ENCODE results near the gene ZMYND15.

The ZMYND15 gene

GRCh38 chr17:4743216-4743615, 3.6 kb downstream of the ZMYND15 start:
- no peak for DNase-seq (ENCODE audit: low read depth)

DNA sequence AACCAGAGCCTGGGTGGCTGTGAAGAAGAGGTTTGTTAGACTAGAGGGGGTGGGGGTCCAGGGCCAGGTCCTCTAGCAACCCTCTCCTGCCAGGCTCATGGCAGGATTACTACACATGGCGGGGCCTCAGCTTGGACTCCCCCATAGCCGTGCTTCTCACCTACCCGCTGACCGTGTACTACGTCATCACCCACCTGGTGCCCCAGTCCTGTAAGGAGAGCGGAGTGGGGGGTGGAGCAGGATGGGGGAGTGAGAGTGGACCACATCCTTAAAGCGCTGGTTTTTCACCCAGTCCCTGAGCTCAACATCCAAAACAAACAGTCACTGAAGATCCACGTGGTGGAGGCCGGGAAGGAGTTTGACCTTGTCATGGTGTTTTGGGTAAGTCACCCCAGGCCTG, 4.3 kb downstream of the ZMYND15 start:
- DNase-seq (ENCODE audit: low read depth) = no peak

DNA sequence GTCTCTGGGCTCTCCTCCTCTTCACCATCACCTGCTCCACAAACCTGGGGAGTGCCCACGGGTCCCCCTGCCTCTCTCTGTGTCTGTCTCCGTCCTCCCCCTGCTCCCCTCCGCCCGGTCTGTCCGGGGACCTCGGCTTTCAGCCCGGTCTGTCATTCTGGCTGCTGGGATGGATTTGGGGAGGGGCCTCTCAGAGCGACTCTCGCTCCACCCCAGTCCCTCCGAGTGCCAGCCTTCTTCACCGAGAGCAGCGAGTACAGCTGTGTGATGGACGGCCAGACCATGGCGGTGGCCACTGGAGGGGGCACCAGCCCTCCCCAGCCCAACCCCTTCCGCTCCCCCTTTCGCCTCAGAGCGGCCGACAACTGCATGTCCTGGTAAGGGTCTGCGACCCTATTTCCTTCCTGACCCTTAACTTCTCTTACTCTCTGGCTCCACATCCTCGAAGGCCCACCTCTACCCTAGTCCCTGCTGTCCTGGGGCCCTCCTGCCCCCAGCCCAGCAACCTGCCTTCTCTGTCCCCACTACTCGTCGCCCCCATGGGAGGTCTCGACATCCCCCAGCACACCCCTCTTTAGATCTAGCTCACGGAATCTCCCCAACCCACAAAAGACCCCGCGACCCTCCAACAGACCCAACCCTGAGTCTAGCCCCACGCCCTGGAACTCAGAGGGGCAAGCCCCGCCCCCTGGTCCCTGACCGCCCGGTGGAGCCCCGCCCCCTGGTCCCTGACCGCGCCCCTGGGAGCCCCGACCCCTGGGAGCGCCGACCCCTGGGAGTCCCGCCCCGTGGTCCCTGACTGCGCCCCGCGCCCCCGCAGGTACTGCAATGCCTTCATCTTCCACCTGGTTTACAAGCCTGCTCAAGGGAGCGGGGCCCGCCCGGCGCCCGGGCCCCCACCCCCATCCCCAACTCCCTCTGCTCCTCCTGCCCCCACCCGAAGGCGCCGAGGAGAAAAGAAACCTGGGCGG, 5.7 kb downstream of the ZMYND15 start:
- DNase-seq (ENCODE audit: low read depth) = no peak

- no peak for DNase-seq (ENCODE audit: low read depth)
Measured at GRCh38 chr17:4747847-4748246, 8.2 kb downstream of the ZMYND15 start.

GRCh38 chr17:4748686-4749085, 9.1 kb downstream of the ZMYND15 start:
- DNase-seq (ENCODE audit: low read depth) = no peak

DNA sequence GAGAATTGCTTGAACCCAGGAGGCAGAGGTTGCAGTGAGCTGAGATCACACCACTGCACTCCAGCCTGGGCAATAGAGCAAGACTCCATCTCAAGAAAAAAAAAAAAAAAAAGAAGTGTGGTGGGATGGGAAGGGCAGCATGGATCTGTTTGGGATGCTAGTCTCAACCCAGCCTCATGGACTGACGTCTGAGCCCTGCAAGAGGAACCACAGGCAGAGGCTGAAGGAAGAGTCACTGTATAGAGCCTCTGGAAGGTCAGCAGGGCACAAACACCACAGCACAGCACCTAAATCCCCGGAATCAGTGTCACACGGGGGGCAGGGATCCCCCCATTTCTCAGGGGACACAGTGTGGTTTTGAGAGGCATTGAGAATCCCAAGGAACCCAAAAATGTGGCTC, 11.0 kb downstream of the ZMYND15 start:
- DNase-seq (ENCODE audit: low read depth) = no peak

DNA sequence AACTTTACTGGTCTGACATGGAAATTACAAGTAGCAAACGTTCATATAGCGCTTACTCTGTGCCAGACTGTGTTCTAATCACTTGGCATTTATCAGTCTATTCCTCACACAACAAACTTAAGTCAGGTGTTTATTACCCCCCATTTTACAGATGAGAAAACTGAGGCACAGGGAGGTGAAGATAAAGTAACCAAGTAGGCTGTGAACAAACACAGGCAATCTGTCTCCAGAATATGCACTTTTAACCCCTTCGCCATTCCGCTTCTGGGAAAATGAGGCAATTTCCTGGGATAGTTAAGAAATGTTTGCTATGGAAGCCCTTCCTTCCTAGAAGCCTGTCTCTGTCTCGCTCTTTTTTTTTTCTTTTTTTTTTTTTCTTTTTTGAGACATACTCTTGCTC, 12.3 kb downstream of the ZMYND15 start:
- no peak for DNase-seq (ENCODE audit: low read depth)

GRCh38 chr17:4753392-4753791, 13.8 kb downstream of the ZMYND15 start:
- no peak for DNase-seq (ENCODE audit: low read depth)

DNA sequence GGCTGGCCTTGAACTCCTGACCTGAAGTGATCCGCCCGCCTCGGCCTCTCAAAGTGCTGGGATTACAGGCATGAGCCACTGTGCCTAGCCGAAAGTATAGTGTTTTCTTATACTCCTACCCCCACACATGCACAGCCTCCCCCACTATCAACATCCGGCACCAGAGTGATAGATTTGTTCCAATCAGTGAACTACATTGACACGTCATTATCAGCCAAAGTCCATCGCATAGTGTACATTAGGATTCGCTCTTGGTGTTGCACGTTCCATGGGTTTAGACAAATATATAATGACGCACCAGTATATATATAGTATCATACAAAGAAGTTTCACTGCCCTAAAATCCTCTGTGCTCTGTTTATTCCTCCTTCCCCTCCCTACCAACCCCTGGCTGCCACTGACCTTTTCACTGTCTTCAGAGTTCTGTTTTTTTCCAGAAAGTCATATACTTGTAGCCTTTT, 20.2 kb downstream of the ZMYND15 start:
- no peak for DNase-seq (ENCODE audit: low read depth)

- DNase-seq (ENCODE audit: low read depth) = no peak
Measured at GRCh38 chr17:4764595-4764994, 25.0 kb downstream of the ZMYND15 start.

DNA sequence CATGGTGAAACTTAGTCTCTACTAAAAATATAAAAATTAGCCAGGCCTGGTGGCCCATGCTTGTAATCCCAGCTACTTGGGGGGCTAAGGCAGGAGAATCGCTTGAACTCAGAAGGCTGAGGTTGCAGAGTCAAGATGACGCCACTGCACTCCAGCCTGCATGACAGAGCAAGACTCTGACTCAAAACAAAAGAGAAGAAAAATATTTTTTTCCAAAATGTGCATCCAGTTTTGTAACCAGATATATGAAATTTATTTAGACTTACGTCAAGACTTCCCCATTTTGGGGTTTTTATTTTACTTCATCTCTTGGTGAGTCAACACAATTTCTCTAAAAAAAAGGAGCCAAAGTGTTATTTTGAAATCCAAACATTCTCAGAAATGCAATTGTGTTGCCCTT, 26.6 kb downstream of the ZMYND15 start:
- no peak for DNase-seq (ENCODE audit: low read depth)

DNA sequence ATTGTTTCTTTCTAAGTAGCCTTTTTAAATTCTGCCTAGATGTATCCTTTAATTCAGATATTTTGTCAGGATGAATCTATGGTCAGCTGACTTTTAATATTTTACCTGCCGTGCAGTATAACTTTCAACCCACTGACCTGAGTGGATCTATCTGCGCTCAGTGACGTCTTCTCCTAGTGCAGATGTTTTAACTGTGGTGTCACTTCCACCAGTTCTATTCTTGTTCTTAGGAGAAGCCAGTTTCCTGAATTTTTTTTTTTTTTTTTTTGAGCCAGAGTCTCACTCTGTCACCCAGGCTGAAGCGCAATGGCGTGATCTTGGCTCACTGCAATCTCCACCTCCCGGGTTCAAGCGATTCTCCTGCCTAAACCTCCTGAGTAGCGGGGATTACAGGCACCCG, 27.1 kb downstream of the ZMYND15 start:
- no peak for DNase-seq (ENCODE audit: low read depth)

DNA sequence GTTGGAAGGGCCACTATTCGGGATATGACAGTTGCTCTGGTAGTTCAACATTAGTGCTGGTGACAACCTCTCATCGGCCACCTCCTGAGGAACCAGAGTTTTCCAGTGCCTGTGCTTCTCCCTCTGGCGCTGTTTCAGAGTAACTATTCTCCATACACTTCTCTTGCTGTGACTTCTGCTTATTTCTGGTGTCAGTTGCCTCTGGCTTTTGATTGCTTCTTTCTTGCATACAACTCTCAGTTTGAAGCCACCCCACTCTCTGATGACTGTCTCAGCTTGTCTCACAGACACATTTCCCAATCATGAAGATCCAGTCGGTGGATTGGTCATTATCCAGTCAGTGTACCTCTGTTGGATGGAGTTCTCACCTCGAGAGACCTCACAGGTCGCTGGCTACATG, 28.7 kb downstream of the ZMYND15 start:
- no peak for DNase-seq (ENCODE audit: low read depth)

- no peak for DNase-seq (ENCODE audit: low read depth)
Measured at GRCh38 chr17:4769628-4770027, 30.0 kb downstream of the ZMYND15 start.

DNA sequence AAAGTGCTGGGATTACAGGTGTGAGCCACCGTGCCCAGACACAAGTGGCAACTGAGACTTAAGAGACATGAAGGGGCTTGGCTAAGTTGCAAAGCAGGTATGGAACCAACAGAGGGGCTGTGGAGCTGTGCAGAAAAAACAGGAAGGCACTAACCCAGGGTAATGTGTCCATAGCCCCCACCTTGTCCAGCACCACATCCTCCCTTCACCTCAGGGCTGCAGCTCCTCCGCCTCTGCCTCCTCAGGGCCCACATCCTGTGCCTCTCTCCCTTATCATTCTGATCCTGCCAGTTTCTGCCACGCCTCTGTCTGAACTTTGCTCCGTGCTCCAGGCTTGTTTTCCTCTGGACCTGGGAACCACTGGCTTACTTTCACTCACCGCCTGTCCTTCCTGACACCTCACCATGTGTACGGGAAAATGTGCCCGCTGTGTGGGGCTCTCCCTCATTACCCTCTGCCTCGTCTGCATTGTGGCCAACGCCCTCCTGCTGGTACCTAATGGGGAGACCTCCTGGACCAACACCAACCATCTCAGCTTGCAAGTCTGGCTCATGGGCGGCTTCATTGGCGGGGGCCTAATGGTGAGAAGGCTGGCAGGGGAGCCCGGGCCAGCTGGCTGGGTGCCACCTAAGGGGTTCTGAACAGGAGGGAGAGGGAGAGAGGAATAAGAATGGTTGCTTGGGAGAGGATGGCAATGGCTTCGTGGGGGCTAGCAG, 32.0 kb downstream of the ZMYND15 start, which contains the start of gene TM4SF5:
TM4SF5 (plus strand) TSS at position 368 of the 716 bp plus-strand sequence; CDS start at position 405, 37 bp downstream.
- DNase-seq (ENCODE audit: low read depth) = no peak

- DNase-seq (ENCODE audit: low read depth) = no peak
Measured at GRCh38 chr17:4772235-4772613, 32.6 kb downstream of the ZMYND15 start.

- no peak for DNase-seq (ENCODE audit: low read depth)
Measured at GRCh38 chr17:4777969-4778760, 38.5 kb downstream of the ZMYND15 start.

GRCh38 chr17:4780325-4780955, 40.8 kb downstream of the ZMYND15 start:
- no peak for DNase-seq (ENCODE audit: low read depth)

DNA sequence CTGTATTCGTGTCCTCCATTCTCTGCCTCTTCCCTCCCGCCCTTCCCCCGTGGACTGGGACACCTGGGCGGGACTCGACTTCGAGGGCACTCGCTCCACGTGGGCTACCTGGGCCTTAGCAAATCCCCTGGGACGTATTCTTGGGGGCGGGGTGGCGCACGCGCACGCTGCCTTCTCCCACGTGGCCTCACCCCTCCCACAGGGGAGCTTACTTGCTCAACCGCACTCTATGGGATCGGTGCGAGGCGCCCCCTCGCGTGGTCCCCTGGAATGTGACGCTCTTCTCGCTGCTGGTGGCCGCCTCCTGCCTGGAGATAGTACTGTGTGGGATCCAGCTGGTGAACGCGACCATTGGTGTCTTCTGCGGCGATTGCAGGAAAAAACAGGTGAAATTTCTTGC, 43.0 kb downstream of the ZMYND15 start:
- no peak for DNase-seq (ENCODE audit: low read depth)

DNA sequence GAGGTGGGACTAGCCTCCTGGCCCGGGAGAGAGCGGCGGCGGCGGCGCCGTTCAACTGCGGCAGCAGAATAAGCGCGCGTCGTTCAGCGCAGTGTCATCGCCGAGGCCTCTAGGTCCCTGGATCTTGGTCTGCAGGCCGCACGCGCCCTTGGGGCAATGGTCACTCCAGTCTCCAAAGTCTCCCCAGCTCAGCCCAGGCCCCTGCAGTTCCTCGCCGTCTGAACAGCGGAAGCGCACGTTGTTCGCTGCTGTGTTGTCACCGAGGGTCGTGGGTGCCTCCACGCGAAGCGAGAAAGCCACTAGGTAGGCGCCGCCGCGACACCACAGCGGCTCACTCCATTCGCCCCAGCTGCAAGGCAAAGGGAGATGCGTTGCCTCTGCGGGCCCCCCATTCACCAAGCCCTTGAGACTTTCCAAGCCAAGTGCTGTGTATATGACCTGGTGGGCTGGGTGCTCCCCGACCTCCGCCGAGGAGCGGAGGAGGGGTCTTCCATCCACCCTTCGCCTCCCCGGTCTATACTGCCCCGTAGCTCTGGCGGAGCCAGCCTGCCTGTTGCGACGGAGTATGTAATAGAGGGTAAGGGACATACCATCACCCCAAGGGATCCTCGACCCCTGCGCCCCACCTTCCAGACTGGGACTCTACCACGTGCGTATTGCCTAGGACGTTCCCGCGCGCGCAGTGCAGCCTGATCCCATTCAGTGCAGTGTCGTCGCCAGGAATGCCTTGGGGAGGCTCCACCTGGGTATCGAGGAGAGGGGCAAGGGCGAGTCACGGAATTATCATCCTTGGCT, 45.9 kb downstream of the ZMYND15 start:
- no peak for DNase-seq (ENCODE audit: low read depth)

- no peak for DNase-seq (ENCODE audit: low read depth)
Measured at GRCh38 chr17:4786106-4786511, 46.5 kb downstream of the ZMYND15 start, which contains the start of gene VMO1. Gene VMO1 (minus strand): TSS chr17:4786364. CDS start chr17:4786352, 12 bp downstream.
